Liver (tissue), 9 donors: ENCODE results near the gene WDR37. TPM values are rescaled to one million over a fixed set of nuclear protein-coding genes. Genes with fewer than 3 reads are reported as not detected.

Experiments used
- DNase-seq: peaks from one replicate; pipeline ENCODE4 v3.0.0-alpha.2; 2017; ENCODE audit warnings: low spot score
- H3K27ac ChIP-seq, 2 donors: one replicate each; pipeline ENCODE4 v1.7.0; 2013; ENCODE audit warnings: inconsistent platforms in 2 of 2, low read length in 2 of 2, control low read depth in 1 of 2, low read depth in 1 of 2, mild to moderate bottlenecking in 1 of 2
- H3K27me3 ChIP-seq, 4 donors: one replicate each; pipeline versions ENCODE4 v1.6.1 to v1.7.0; 2013; ENCODE audit warnings: low read length in 3 of 4, inconsistent platforms in 1 of 4, mild to moderate bottlenecking in 1 of 4, moderate library complexity in 1 of 4; ENCODE audit not compliant: control insufficient read depth in 4 of 4, insufficient read depth in 4 of 4
- H3K36me3 ChIP-seq, 4 donors: one replicate each; pipeline versions ENCODE4 v1.6.1 to v1.7.0; 2013; ENCODE audit warnings: low read length in 3 of 4, mild to moderate bottlenecking in 3 of 4, low read depth in 1 of 4, moderate library complexity in 1 of 4; ENCODE audit not compliant: control insufficient read depth in 4 of 4, insufficient read depth in 3 of 4
- H3K4me1 ChIP-seq, 4 donors: one replicate each; pipeline versions ENCODE4 v1.6.1 to v1.7.0; 2013; ENCODE audit warnings: low read length in 3 of 4, mild to moderate bottlenecking in 3 of 4, moderate library complexity in 1 of 4; ENCODE audit not compliant: control insufficient read depth in 4 of 4, insufficient read depth in 4 of 4
- H3K4me3 ChIP-seq, 3 donors: one replicate each; pipeline versions ENCODE4 v1.6.1 to v1.7.0; 2013; ENCODE audit warnings: low read length in 3 of 3, control low read depth in 1 of 3, low read depth in 1 of 3, mild to moderate bottlenecking in 1 of 3
- H3K9ac ChIP-seq, 2 donors: one replicate each; pipeline ENCODE4 v1.7.0; 2013; ENCODE audit warnings: low read length in 2 of 2, mild to moderate bottlenecking in 2 of 2, moderate library complexity in 2 of 2, control low read depth in 1 of 2, low read depth in 1 of 2
- H3K9me3 ChIP-seq, 4 donors: one replicate each; pipeline versions ENCODE4 v1.6.1 to v1.7.0; 2013; ENCODE audit warnings: low read length in 3 of 4; ENCODE audit not compliant: control insufficient read depth in 4 of 4
- FOXA1 ChIP-seq: IDR thresholded peaks from 2 replicates; pipeline ENCODE4 v1.6.1; 2016; ENCODE audit warnings: antibody characterized with exemption
- FOXA2 ChIP-seq: IDR thresholded peaks from 2 replicates; pipeline ENCODE4 v1.6.1; 2016; ENCODE audit warnings: antibody characterized with exemption
- GABPA ChIP-seq, 2 donors: IDR thresholded peaks in 1 of 2; conservative IDR thresholded peaks in 1 of 2; 2 replicates each; pipeline ENCODE4 v1.6.1; 2016; ENCODE audit warnings: antibody characterized with exemption in 2 of 2, mild to moderate bottlenecking in 1 of 2, moderate library complexity in 1 of 2
- HNF4A ChIP-seq, 2 donors: conservative IDR thresholded peaks; 2 replicates each; pipeline ENCODE4 v1.6.1; 2016; ENCODE audit warnings: antibody characterized with exemption in 2 of 2, mild to moderate bottlenecking in 2 of 2
- HNF4G ChIP-seq: IDR thresholded peaks from 2 replicates; pipeline ENCODE4 v1.6.1; 2016; ENCODE audit warnings: antibody characterized with exemption
- JUND ChIP-seq, 2 donors: IDR thresholded peaks; 2 replicates each; pipeline ENCODE4 v1.6.1; 2016; ENCODE audit warnings: antibody characterized with exemption in 2 of 2
- NR2F2 ChIP-seq: IDR thresholded peaks from 2 replicates; pipeline ENCODE4 v1.6.1; 2016; ENCODE audit warnings: antibody characterized with exemption
- RXRA ChIP-seq, 2 donors: IDR thresholded peaks; 2 replicates each; pipeline ENCODE4 v1.6.1; 2017 to 2018; ENCODE audit warnings: antibody characterized with exemption in 2 of 2, mild to moderate bottlenecking in 1 of 2
- SP1 ChIP-seq: IDR thresholded peaks from 2 replicates; pipeline ENCODE4 v1.6.1; 2018; ENCODE audit warnings: antibody characterized with exemption, mild to moderate bottlenecking
- TAF1 ChIP-seq: conservative IDR thresholded peaks from 2 replicates; pipeline ENCODE4 v1.6.1; 2016; ENCODE audit warnings: antibody characterized with exemption, mild to moderate bottlenecking
- YY1 ChIP-seq: IDR thresholded peaks from 2 replicates; pipeline ENCODE4 v1.6.1; 2016; ENCODE audit warnings: antibody characterized with exemption, mild to moderate bottlenecking
- WGBS: extraction: QIAGEN DNeasy Blood & Tissue Kit; methylation state at CpG from one replicate; pipeline ENCODE4 v1.1.7; 2013; 5-methylcytosine and 5-hydroxymethylcytosine counted together
- polyA plus RNA-seq, 2 donors: library from polyadenylated mRNA; stranded (reverse) in 1 of 2; unstranded in 1 of 2; fragments of 200-250 nt in 1 of 2; fragments of >200 nt in 1 of 2; fragmentation: Nextera tagmentation in 1 of 2; extraction: Ambion mirVana in 1 of 2; gene quantifications; one replicate each; pipeline versions ENCODE4 v1.2.1 to v1.2.3, GENCODE V29; 2013 to 2015
- total RNA-seq, 2 donors: library from RNA; depleted of rRNA; stranded (reverse); fragments of >200 nt; gene quantifications; one replicate each; pipeline ENCODE4 v1.2.3, GENCODE V29; 2014
- TF ChIP-seq, protein P1 (sequence below): IDR thresholded peaks from 2 replicates; pipeline ENCODE4 v1.6.1; 2016; ENCODE audit warnings: antibody characterized with exemption
- TF ChIP-seq, protein P2 (sequence below): IDR thresholded peaks from 2 replicates; pipeline ENCODE4 v1.6.1; 2016; ENCODE audit warnings: antibody characterized with exemption
- TF ChIP-seq, protein P3 (sequence below): IDR thresholded peaks from 2 replicates; pipeline ENCODE4 v1.6.1; 2016; ENCODE audit warnings: antibody characterized with exemption, mild to moderate bottlenecking
- TF ChIP-seq, protein P4 (sequence below): IDR thresholded peaks from 2 replicates; pipeline ENCODE4 v1.6.1; 2016; ENCODE audit warnings: antibody characterized with exemption
- TF ChIP-seq, protein P5 (sequence below): fragments of 150-350 bp; IDR thresholded peaks from 2 replicates; pipeline ENCODE4 v1.5.1; 2017; ENCODE audit warnings: improper control_type of control experiment, low read depth, low read length; ENCODE audit not compliant: missing input control
- donor health status: healthy.
- donor health status: healthy.
- donor health status: healthy.
- donor health status: healthy.
- donor health status: healthy.

WDR37 gene
- total and polyA plus RNA-seq, 4 donors: 3.6 to 12.1 (median 5.6) TPM

DNA sequence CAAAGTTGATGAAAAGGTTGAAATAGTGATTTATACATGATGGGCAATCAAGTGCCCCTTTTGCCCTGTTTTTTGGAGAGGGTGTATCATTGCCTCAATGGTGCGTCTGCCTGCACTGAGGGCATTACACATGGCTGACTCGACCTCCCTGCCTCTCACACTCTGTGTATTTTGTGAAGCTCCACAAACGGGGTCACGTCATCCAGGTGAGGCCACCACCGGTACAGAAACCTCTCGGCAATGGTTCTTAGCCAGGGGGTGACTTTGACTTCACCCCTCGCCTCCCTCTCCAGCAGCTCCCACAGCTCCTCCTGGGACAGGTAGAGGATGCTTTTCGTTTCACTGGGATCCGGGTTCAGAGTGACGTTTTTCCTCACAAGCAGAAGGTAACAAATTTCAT, 36.8 kb upstream of the WDR37 start:
- 93% methylated on average over 10 of the region's 10 CpGs for WGBS
- H3K9me3 ChIP-seq: no peaks in the 10 kb centered on the region
- H3K27me3 ChIP-seq: no peaks in the 10 kb centered on the region
- no peak overlapping the region for H3K9ac ChIP-seq
- peaks cover 6 to 45% (median 33%) of the 10 kb centered on the region in 4 donors for H3K36me3 ChIP-seq
- H3K4me3 ChIP-seq: no peak overlapping the region
- no peak for DNase-seq
- H3K27ac ChIP-seq: no peak overlapping the region
- no peaks in the 10 kb centered on the region for H3K4me1 ChIP-seq
- TF ChIP-seq, protein P1, sequence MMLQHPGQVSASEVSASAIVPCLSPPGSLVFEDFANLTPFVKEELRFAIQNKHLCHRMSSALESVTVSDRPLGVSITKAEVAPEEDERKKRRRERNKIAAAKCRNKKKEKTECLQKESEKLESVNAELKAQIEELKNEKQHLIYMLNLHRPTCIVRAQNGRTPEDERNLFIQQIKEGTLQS: no peak
- TF ChIP-seq RXRA (IDR thresholded peaks at IDR 0.05) (no peak), FOXA2 (no peak), TAF1 (no peak), NR2F2 (no peak), FOXA1 (no peak), YY1 (no peak), JUND (IDR thresholded peaks at IDR 0.05) (no peak), GABPA (IDR thresholded peaks at IDR 0.05 in 1 of 2, conservative IDR thresholded peaks at IDR 0.05 in 1 of 2) (no peak), HNF4G (no peak), SP1 (no peak)
- TF ChIP-seq, protein P2, sequence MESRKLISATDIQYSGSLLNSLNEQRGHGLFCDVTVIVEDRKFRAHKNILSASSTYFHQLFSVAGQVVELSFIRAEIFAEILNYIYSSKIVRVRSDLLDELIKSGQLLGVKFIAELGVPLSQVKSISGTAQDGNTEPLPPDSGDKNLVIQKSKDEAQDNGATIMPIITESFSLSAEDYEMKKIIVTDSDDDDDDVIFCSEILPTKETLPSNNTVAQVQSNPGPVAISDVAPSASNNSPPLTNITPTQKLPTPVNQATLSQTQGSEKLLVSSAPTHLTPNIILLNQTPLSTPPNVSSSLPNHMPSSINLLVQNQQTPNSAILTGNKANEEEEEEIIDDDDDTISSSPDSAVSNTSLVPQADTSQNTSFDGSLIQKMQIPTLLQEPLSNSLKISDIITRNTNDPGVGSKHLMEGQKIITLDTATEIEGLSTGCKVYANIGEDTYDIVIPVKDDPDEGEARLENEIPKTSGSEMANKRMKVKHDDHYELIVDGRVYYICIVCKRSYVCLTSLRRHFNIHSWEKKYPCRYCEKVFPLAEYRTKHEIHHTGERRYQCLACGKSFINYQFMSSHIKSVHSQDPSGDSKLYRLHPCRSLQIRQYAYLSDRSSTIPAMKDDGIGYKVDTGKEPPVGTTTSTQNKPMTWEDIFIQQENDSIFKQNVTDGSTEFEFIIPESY: no peak
- TF ChIP-seq, protein P3, sequence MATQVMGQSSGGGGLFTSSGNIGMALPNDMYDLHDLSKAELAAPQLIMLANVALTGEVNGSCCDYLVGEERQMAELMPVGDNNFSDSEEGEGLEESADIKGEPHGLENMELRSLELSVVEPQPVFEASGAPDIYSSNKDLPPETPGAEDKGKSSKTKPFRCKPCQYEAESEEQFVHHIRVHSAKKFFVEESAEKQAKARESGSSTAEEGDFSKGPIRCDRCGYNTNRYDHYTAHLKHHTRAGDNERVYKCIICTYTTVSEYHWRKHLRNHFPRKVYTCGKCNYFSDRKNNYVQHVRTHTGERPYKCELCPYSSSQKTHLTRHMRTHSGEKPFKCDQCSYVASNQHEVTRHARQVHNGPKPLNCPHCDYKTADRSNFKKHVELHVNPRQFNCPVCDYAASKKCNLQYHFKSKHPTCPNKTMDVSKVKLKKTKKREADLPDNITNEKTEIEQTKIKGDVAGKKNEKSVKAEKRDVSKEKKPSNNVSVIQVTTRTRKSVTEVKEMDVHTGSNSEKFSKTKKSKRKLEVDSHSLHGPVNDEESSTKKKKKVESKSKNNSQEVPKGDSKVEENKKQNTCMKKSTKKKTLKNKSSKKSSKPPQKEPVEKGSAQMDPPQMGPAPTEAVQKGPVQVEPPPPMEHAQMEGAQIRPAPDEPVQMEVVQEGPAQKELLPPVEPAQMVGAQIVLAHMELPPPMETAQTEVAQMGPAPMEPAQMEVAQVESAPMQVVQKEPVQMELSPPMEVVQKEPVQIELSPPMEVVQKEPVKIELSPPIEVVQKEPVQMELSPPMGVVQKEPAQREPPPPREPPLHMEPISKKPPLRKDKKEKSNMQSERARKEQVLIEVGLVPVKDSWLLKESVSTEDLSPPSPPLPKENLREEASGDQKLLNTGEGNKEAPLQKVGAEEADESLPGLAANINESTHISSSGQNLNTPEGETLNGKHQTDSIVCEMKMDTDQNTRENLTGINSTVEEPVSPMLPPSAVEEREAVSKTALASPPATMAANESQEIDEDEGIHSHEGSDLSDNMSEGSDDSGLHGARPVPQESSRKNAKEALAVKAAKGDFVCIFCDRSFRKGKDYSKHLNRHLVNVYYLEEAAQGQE: no peak
- TF ChIP-seq, protein P4, sequence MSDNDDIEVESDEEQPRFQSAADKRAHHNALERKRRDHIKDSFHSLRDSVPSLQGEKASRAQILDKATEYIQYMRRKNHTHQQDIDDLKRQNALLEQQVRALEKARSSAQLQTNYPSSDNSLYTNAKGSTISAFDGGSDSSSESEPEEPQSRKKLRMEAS: no peak
- TF ChIP-seq, protein P5, sequence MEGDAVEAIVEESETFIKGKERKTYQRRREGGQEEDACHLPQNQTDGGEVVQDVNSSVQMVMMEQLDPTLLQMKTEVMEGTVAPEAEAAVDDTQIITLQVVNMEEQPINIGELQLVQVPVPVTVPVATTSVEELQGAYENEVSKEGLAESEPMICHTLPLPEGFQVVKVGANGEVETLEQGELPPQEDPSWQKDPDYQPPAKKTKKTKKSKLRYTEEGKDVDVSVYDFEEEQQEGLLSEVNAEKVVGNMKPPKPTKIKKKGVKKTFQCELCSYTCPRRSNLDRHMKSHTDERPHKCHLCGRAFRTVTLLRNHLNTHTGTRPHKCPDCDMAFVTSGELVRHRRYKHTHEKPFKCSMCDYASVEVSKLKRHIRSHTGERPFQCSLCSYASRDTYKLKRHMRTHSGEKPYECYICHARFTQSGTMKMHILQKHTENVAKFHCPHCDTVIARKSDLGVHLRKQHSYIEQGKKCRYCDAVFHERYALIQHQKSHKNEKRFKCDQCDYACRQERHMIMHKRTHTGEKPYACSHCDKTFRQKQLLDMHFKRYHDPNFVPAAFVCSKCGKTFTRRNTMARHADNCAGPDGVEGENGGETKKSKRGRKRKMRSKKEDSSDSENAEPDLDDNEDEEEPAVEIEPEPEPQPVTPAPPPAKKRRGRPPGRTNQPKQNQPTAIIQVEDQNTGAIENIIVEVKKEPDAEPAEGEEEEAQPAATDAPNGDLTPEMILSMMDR: no peak

DNA sequence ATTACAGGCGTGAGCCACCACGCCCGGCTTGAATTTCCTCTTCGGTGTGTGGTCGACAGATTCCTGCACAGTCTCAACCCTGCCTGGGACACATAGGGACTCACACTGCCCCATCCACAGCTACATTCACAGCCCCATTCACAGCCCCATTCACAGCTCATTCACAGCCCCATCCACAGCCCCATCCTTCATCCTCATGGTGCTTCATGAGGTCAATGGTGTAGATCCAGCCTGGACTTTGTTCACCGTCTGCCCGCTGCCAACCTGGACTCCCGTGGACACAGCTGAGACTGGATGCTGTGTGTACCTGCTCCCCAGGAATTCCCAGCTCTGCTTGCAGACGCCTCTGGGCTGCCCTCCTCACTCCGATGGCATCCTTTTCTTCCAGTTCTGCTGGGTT, 35.7 kb upstream of the WDR37 start:
- H3K9me3 ChIP-seq: no peaks in the 10 kb centered on the region
- no peak for DNase-seq
- H3K9ac ChIP-seq: no peak overlapping the region
- no peaks in the 10 kb centered on the region for H3K27me3 ChIP-seq
- WGBS: 82% methylated on average over 10 of the region's 10 CpGs
- peaks cover 6 to 38% (median 30%) of the 10 kb centered on the region in 4 donors for H3K36me3 ChIP-seq
- H3K4me3 ChIP-seq: no peak overlapping the region
- H3K27ac ChIP-seq: no peak overlapping the region
- H3K4me1 ChIP-seq: no peaks in the 10 kb centered on the region
- TF ChIP-seq JUND (IDR thresholded peaks at IDR 0.05) (no peak), FOXA1 (no peak), RXRA (IDR thresholded peaks at IDR 0.05) (no peak), HNF4A (conservative IDR thresholded peaks at IDR 0.05) (peak; percentile 31 to 68)
